HepG2 (cell line): ENCODE data around the gene GRK5. TPM values are rescaled to one million over a fixed set of nuclear protein-coding genes. Genes with fewer than 3 reads are reported as not detected.

Experiments
- ATAC-seq: fragments of 200-7000 bp; cut with Tn5 transposase; 3 replicates; pipeline ENCODE4 v1.9.1; 2020; ENCODE audit warnings: mild to moderate bottlenecking, moderate library complexity
- BruUV-seq: library from RNA; stranded (reverse); fragments of 400-500 nt; replicated peaks from 2 replicates; lab custom pipeline; 2021; lab: Mats Ljungman, UMichigan
- CTCF ChIA-PET: fragments of 300-600 bp; formaldehyde crosslinking; extraction: SDS; loops from one replicate; lab custom pipeline; 2021; ENCODE audit warnings: low total read pairs, inconsistent platforms, low intra/inter-chr PET ratio; lab: Yijun Ruan, JAX
- POLR2A ChIA-PET: fragments of 350-600 bp; sonication (Branson Sonifier 250); formaldehyde crosslinking; loops from one replicate; lab custom pipeline; 2020; ENCODE audit warnings: antibody characterized with exemption, inconsistent platforms; lab: Yijun Ruan, JAX
- DNase-seq: peaks from one replicate; pipeline ENCODE4 v3.0.0-alpha.2; 2015; ENCODE audit warnings: low spot score
- FAIRE-seq: peaks from 3 replicates; lab custom pipeline; 2011; peaks lifted over from hg19 to GRCh38; lab: Jason Lieb, UNC
- H2AFZ ChIP-seq: one replicate; pipeline ENCODE4 v1.6.1; 2011; ENCODE audit warnings: low read length, inconsistent platforms
- H3K27ac ChIP-seq: fragments of 300-600 bp; 3 replicates; pipeline ENCODE4 v1.8.0; 2011; ENCODE audit warnings: mixed run types, mild to moderate bottlenecking, mixed read lengths, low read length, inconsistent platforms; ENCODE audit not compliant: insufficient read depth; ENCODE audit errors: extremely low read length
- H3K27me3 ChIP-seq, 2 experiments: fragments of 200-600 bp in 1 of 2; 2 replicates in 1 of 2; 3 replicates in 1 of 2; pipeline versions ENCODE4 v1.6.0 to v1.8.0; 2011; ENCODE audit warnings: low read length in 2 of 2, mild to moderate bottlenecking in 2 of 2, moderate library complexity in 2 of 2, inconsistent platforms in 1 of 2; ENCODE audit not compliant: insufficient read depth in 2 of 2, control insufficient read depth in 1 of 2
- H3K36me3 ChIP-seq, 2 experiments: fragments of 200-600 bp in 1 of 2; replicated peaks in 1 of 2; 2 replicates in 1 of 2; 3 replicates in 1 of 2; pipeline versions ENCODE4 v1.5.1 to v1.8.0; 2011; ENCODE audit warnings: low read length in 2 of 2, inconsistent platforms in 1 of 2; ENCODE audit not compliant: insufficient read depth in 2 of 2, control insufficient read depth in 1 of 2
- H3K4me1 ChIP-seq: 2 replicates; pipeline ENCODE4 v1.5.1; 2012; ENCODE audit warnings: low read length, inconsistent platforms; ENCODE audit not compliant: insufficient read depth
- H3K4me2 ChIP-seq: 2 replicates; pipeline ENCODE4 v1.6.0; 2011; ENCODE audit warnings: low read depth, low read length, inconsistent platforms
- H3K4me3 ChIP-seq, 3 experiments: fragments of 200-600 bp in 1 of 3; sonication (generic), shearing (Covaris generic) in 1 of 3; replicated peaks in 1 of 3; 2 replicates each; pipeline ENCODE4 v1.5.1; 2011 to 2016; ENCODE audit warnings: low read length in 3 of 3, inconsistent platforms in 2 of 3, low read depth in 2 of 3, mild to moderate bottlenecking in 2 of 3, control low read depth in 1 of 3, mixed read lengths in 1 of 3; ENCODE audit not compliant: insufficient read depth in 1 of 3
- H3K79me2 ChIP-seq: one replicate; pipeline ENCODE4 v1.6.1; 2011; ENCODE audit warnings: low read length, inconsistent platforms; ENCODE audit not compliant: insufficient read depth
- H3K9ac ChIP-seq: 2 replicates; pipeline ENCODE4 v1.6.0; 2011; ENCODE audit warnings: mild to moderate bottlenecking, low read depth, low read length, inconsistent platforms; ENCODE audit not compliant: insufficient read depth
- H3K9me3 ChIP-seq: 2 replicates; pipeline ENCODE4 v1.5.1; 2012; ENCODE audit warnings: mild to moderate bottlenecking, low read length
- H4K20me1 ChIP-seq: 2 replicates; pipeline ENCODE4 v1.6.0; 2011; ENCODE audit warnings: inconsistent platforms, mild to moderate bottlenecking, low read length, moderate library complexity; ENCODE audit not compliant: insufficient read depth
- ERF ChIP-seq: IDR thresholded peaks from 2 replicates; pipeline ENCODE4 v1.6.1; 2018; ENCODE audit warnings: missing biosample characterization, missing genetic modification reagents
- IRF1 ChIP-seq: sonication (generic); formaldehyde crosslinking; IDR thresholded peaks from 2 replicates; pipeline ENCODE4 v1.4.0; 2020; ENCODE audit warnings: low read depth, mild to moderate bottlenecking, missing genetic modification reagents
- KMT2A ChIP-seq: sonication (generic); formaldehyde crosslinking; IDR thresholded peaks from 2 replicates; pipeline ENCODE4 v1.4.0; 2020; ENCODE audit warnings: missing genetic modification reagents
- LCORL ChIP-seq, 2 experiments: fragments of 450-650 bp in 1 of 2; sonication (generic) in 1 of 2; formaldehyde crosslinking in 1 of 2; IDR thresholded peaks; 2 replicates each; pipeline versions ENCODE4 v1.5.0 to v1.6.1; 2017 to 2020; ENCODE audit warnings: antibody characterized with exemption in 1 of 2, missing genetic modification reagents in 1 of 2
- MEIS1 ChIP-seq: sonication (generic); formaldehyde crosslinking; IDR thresholded peaks from 2 replicates; pipeline ENCODE4 v1.9.0; 2021; ENCODE audit warnings: mild to moderate bottlenecking, missing genetic modification reagents, moderate library complexity, borderline replicate concordance
- MNT ChIP-seq: fragments of 450-650 bp; IDR thresholded peaks from 2 replicates; pipeline ENCODE4 v1.6.1; 2016
- MXI1 ChIP-seq: IDR thresholded peaks from 3 replicates; pipeline ENCODE4 v1.6.1; 2012; ENCODE audit warnings: low read depth, low read length, inconsistent platforms, borderline replicate concordance
- NR2F1 ChIP-seq, 2 experiments: fragments of 450-650 bp in 1 of 2; formaldehyde crosslinking in 1 of 2; IDR thresholded peaks; 2 replicates each; pipeline versions ENCODE4 v1.5.0 to v1.6.1; 2016 to 2020; ENCODE audit warnings: mild to moderate bottlenecking in 1 of 2, missing compliant biosample characterization in 1 of 2, missing genetic modification reagents in 1 of 2, moderate library complexity in 1 of 2
- NRL ChIP-seq: sonication (generic); formaldehyde crosslinking; IDR thresholded peaks from 2 replicates; pipeline ENCODE4 v1.5.0; 2020; ENCODE audit warnings: missing genetic modification reagents, mild to moderate bottlenecking, moderate library complexity, borderline replicate concordance
- RFXANK ChIP-seq: IDR thresholded peaks from 2 replicates; pipeline ENCODE4 v1.6.1; 2016
- ZBTB7A ChIP-seq: sonication (generic); formaldehyde crosslinking; IDR thresholded peaks from 2 replicates; pipeline ENCODE4 v1.8.0; 2022; ENCODE audit warnings: mild to moderate bottlenecking, missing genetic modification reagents
- ZNF12 ChIP-seq: sonication (generic); formaldehyde crosslinking; IDR thresholded peaks from 2 replicates; pipeline ENCODE4 v1.5.0; 2020; ENCODE audit warnings: missing genetic modification reagents
- ZNF337 ChIP-seq: sonication (generic); formaldehyde crosslinking; IDR thresholded peaks from 2 replicates; pipeline ENCODE4 v1.5.1; 2020; ENCODE audit warnings: missing genetic modification reagents, low read depth, mild to moderate bottlenecking, borderline replicate concordance
- ZNF383 ChIP-seq: sonication (generic); formaldehyde crosslinking; IDR thresholded peaks from 2 replicates; pipeline ENCODE4 v1.4.0; 2020; ENCODE audit warnings: missing genetic modification reagents, mild to moderate bottlenecking, borderline replicate concordance
- ZNF510 ChIP-seq: sonication (generic); formaldehyde crosslinking; IDR thresholded peaks from 2 replicates; pipeline ENCODE4 v1.4.0; 2020; ENCODE audit warnings: low read depth, mild to moderate bottlenecking, missing genetic modification reagents
- ZNF879 ChIP-seq: sonication (generic); formaldehyde crosslinking; IDR thresholded peaks from 2 replicates; pipeline ENCODE4 v1.8.1; 2023; ENCODE audit warnings: missing genetic modification reagents
- WGBS: methylation state at CpG from one replicate; pipeline ENCODE4 v1.1.6; 2017; ENCODE audit warnings: low lambda C conversion rate; 5-methylcytosine and 5-hydroxymethylcytosine counted together
- in situ Hi-C: cut with HindIII; loops from 2 replicates; pipeline ENCODE4 v1.10.0; 2017; ENCODE audit warnings: low pct_unique_long_range_greater_than_20kb; ENCODE audit not compliant: extremely low pct_ligation_motif_present
- intact Hi-C: fragments of 100-400 bp; cut with micrococcal nuclease; formaldehyde crosslinking; loops from one replicate; pipeline ENCODE4 v1.10.0; 2022; ENCODE audit not compliant: unreplicated experiment
- polyA plus RNA-seq, 8 experiments: library from polyadenylated mRNA; depleted of rRNA in 3 of 8; stranded (reverse) in 7 of 8; unstranded in 1 of 8; fragments of >200 nt; fragmentation: Illumina TruSeq in 4 of 8; extraction: Trizol in 4 of 8; gene quantifications; 2 replicates each; pipeline versions ENCODE4 v1.2.1 to v1.2.3, GENCODE V29; 2011 to 2016; ENCODE audit warnings: low read depth in 4 of 8, missing spikeins in 1 of 8, mixed read lengths in 1 of 8; ENCODE audit not compliant: insufficient read depth in 1 of 8
- total RNA-seq, 5 experiments: library from RNA; depleted of rRNA; stranded (reverse); fragments of >200 nt; fragmentation: Illumina TruSeq; extraction: Trizol; gene quantifications; 2 replicates each; pipeline ENCODE4 v1.2.3, GENCODE V29; 2016; ENCODE audit warnings: low read depth in 1 of 5

GRK5 gene
- total and polyA plus RNA-seq, 2 of the 13 experiments (the other 11 are each of a cell fraction or from before 2014, with no cell fraction given), result 10.4 to 12.6 TPM

- in situ Hi-C loops (no loop called here), intact Hi-C loops (no loop called here)
- Histone ChIP-seq H3K27me3 (no peaks in the 10 kb centered on the region), H2AFZ (no peak overlapping the region), H3K4me1 (peaks cover 55% of the 10 kb centered on the region), H3K9me3 (no peaks in the 10 kb centered on the region), H3K27ac (no peak overlapping the region), H3K79me2 (peaks cover 12% of the 10 kb centered on the region), H3K9ac (no peak overlapping the region), H3K4me2 (no peak overlapping the region), H4K20me1 (no peaks in the 10 kb centered on the region), H3K36me3 (no peaks in the 10 kb centered on the region), H3K4me3 (no peak overlapping the region)
- no TSS peak for BruUV-seq
- no peak for ATAC-seq
- no peak for FAIRE-seq
- 98% methylated on average over 8 of the region's 8 CpGs for WGBS
- POLR2A ChIA-PET, result interaction anchor here (3.2 to 7.3 kb wide), 3 partner anchors 20 to 67 kb away, joined by 37 to 168 read pairs (median 51); partner anchors contain the start of gene GRK5
- no peak for DNase-seq
- CTCF ChIA-PET, result no interaction called here
- no peak for TF ChIP-seq ZBTB7A (CRISPR knock-in tag)
- TF ChIP-seq NRL (CRISPR knock-in tag), result no peak
- no peak for TF ChIP-seq ZNF383
- TF ChIP-seq MNT, result no peak
- TF ChIP-seq ZNF510 (CRISPR knock-in tag), result no peak
- no peak for TF ChIP-seq ZNF337
- TF ChIP-seq RFXANK (CRISPR knock-in tag), result no peak
- no peak for TF ChIP-seq LCORL (IDR thresholded peaks at IDR 0.05)
- TF ChIP-seq LCORL (CRISPR knock-in tag; IDR thresholded peaks at IDR 0.05), result no peak
- no peak for TF ChIP-seq MXI1
- TF ChIP-seq KMT2A (CRISPR knock-in tag), result no peak
- TF ChIP-seq ZNF879, result no peak
- no peak for TF ChIP-seq IRF1 (CRISPR knock-in tag)
- no peak for TF ChIP-seq ERF (CRISPR knock-in tag)
- no peak for TF ChIP-seq MEIS1 (CRISPR knock-in tag)
- no peak for TF ChIP-seq NR2F1 (CRISPR knock-in tag; IDR thresholded peaks at IDR 0.05)
- TF ChIP-seq ZNF12 (CRISPR knock-in tag), result no peak
Measured at GRCh38 chr10:119273413-119273812, 66.0 kb downstream of the GRK5 start.
